GM12801 (cell line): ENCODE results near the gene KCNA2.

Source experiments
- TF ChIP-seq, protein P1 (sequence below): IDR thresholded peaks from one replicate; pipeline ENCODE4 v1.5.1; 2011; ENCODE audit warnings: control low read depth; ENCODE audit not compliant: insufficient read length; ENCODE audit errors: extremely low read depth

The KCNA2 gene

DNA sequence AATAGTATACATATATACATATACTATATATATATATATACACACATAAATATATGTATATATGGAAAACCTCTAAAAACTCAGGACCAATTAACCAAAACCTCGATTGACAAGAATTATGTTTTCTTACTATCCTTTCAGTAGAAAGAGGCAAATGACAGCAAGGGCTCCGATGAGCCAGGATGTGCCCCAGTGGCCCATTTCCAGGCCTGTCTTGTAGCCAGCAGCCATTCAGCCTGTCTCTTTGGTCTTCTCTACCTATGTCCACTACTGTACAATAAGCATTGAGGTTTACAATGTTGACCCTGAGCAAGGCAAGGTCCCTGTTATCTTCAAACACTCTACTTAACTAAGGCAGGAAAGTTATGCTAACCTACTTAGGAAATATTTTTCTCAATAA is 9.8 kb downstream of the KCNA2 start:
- TF ChIP-seq, protein P1, sequence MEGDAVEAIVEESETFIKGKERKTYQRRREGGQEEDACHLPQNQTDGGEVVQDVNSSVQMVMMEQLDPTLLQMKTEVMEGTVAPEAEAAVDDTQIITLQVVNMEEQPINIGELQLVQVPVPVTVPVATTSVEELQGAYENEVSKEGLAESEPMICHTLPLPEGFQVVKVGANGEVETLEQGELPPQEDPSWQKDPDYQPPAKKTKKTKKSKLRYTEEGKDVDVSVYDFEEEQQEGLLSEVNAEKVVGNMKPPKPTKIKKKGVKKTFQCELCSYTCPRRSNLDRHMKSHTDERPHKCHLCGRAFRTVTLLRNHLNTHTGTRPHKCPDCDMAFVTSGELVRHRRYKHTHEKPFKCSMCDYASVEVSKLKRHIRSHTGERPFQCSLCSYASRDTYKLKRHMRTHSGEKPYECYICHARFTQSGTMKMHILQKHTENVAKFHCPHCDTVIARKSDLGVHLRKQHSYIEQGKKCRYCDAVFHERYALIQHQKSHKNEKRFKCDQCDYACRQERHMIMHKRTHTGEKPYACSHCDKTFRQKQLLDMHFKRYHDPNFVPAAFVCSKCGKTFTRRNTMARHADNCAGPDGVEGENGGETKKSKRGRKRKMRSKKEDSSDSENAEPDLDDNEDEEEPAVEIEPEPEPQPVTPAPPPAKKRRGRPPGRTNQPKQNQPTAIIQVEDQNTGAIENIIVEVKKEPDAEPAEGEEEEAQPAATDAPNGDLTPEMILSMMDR = no peak

DNA sequence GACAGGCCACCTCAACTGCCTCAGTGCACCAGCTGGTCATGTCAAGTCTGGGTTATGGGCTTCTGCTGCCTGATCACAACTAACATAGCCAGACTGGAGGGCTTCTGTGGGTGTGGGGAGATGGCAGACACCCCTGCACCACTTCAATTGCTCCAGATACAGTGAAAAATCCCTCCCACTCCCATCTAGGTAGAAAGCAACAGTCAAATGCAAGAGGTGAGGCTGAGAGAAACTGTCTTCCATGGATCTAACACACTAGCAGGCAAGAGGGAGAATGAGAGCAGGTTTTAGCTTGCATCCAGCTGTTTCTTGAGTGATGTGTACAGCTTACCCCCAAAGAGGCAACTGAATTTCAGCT is 10.8 kb downstream of the KCNA2 start:
- TF ChIP-seq, protein P1 = no peak

DNA sequence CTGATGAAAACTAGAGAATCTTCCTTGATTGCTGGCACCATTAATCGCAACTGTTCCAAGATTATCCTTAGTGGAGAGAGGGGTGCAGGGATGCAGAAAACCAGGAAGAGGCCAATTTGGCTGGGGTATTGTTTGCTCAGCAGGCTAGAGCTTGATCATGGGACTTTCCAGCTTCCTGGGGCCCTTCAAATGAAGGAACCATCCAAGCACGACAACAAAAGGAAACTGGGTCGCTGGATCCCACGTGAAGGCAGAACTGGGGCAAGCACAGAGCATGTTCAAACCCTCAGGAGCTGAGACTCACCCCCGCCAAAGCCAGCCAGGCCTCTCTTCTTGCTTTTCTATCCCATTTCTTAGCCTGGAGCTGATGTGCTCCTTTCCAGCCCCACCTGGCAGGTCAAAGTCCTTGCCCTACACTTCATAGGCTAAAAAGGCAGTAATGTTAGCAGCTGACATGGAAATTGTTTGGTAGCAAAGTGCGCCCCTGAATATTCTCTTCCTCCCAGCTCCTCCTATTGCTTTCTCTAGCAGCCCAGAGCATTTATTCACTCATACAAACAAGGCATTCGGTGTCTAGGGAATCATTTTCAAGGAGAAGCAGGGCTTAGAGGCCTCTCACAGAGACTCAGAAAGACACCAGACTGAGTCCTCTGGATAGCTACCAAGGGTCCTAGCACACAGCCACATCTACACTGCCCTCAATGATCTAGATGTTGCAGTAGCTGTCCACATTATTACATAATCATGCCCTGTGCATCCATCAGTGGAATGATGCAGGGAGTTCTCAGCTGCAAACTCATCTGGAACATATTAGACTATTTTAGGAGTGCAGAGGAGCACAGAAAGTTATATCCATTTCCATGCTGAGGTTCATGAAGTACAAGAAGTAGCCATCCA is 11.5 kb downstream of the KCNA2 start:
- TF ChIP-seq, protein P1 = no peak

DNA sequence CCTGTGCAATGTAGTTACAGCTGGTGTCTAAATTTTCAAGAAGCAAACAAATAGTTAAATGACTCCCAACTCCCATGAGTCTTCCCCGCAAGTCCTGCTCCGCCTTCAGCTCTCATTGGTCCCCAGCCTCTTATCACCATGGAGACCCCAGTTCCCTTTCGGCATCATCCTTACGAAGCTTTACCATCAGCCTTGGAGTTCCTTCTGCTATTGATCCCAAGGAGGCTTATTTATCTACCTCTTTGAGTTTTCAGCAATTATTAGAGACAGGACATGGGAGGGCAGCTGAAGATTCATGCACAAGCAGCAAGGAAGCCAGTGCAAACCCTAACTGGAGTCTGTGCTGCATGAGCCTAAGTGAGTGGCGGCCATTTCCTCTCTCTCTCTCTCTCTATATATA is 12.3 kb downstream of the KCNA2 start:
- TF ChIP-seq, protein P1 = no peak

- TF ChIP-seq, protein P1 = no peak
Observed at GRCh38 chr1:110591956-110592355, 14.2 kb downstream of the KCNA2 start.

DNA sequence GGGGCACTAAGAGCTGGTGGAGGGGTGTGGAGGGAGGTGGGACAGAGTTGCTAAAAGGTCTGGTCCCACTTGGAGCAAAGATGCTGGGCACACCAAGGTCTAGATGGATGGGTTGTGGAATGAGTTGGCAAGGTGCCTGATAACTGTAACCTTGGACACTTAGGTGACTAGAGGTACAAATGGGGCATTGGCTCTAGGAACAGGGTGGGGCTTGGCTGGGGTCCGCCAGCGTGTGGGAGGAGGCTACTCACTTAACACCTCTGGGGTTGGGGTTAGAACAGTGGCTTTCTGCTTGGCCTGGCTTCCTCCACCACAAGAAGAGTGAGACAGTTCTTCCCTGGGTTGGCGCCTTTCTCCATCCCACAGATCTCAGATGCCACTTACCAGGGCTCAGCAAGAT is 17.2 kb downstream of the KCNA2 start:
- TF ChIP-seq, protein P1 = no peak

- TF ChIP-seq, protein P1 = no peak
Observed at GRCh38 chr1:110588486-110588885, 17.7 kb downstream of the KCNA2 start.
